A673 (cell line): Measurements from ENCODE around the gene GPR27. TPM values are rescaled to one million over a fixed set of nuclear protein-coding genes. Genes with fewer than 3 reads are reported as not detected.

Experiments
- BruUV-seq: library from RNA; stranded (reverse); fragments of 400-500 nt; replicated peaks from 2 replicates; lab custom pipeline; 2021; lab: Mats Ljungman, UMichigan
- CTCF ChIA-PET: fragments of 300-600 bp; sonication (Branson Sonifier 250); formaldehyde crosslinking; loops from one replicate; lab custom pipeline; 2022; ENCODE audit warnings: antibody characterized with exemption; lab: Charles Lee
- POLR2A ChIA-PET: fragments of 300-600 bp; sonication (Branson Sonifier 250); formaldehyde crosslinking; loops from one replicate; lab custom pipeline; 2022; ENCODE audit warnings: antibody characterized with exemption; ENCODE audit not compliant: low non-redundant PET; lab: Charles Lee
- DNase-seq: peaks from one replicate; pipeline ENCODE4 v3.0.0-alpha.2; 2015; ENCODE audit warnings: low spot score
- H3K27ac ChIP-seq: fragments of 200-600 bp; sonication (generic); 2 replicates; pipeline ENCODE4 v1.5.1; 2016; ENCODE audit warnings: mixed run types, low read depth, mild to moderate bottlenecking, mixed read lengths, antibody characterized with exemption, low read length; ENCODE audit not compliant: poor library complexity, severe bottlenecking
- H3K27me3 ChIP-seq: fragments of 200-600 bp; sonication (generic); replicated peaks from 2 replicates; pipeline ENCODE4 v1.6.1; 2017; ENCODE audit warnings: mixed run types, low read depth, mild to moderate bottlenecking, mixed read lengths, antibody characterized with exemption, low read length; ENCODE audit not compliant: insufficient read depth, poor library complexity
- H3K36me3 ChIP-seq: fragments of 200-600 bp; sonication (generic); 2 replicates; pipeline ENCODE4 v1.6.1; 2016; ENCODE audit warnings: mixed run types, mild to moderate bottlenecking, mixed read lengths, antibody characterized with exemption, low read length; ENCODE audit not compliant: insufficient read depth, poor library complexity, severe bottlenecking
- H3K4me1 ChIP-seq: fragments of 200-600 bp; sonication (generic); 2 replicates; pipeline ENCODE4 v1.6.1; 2017; ENCODE audit warnings: mixed run types, mild to moderate bottlenecking, mixed read lengths, antibody characterized with exemption, low read length; ENCODE audit not compliant: insufficient read depth, poor library complexity, severe bottlenecking
- H3K4me3 ChIP-seq: fragments of 200-600 bp; sonication (generic); 2 replicates; pipeline ENCODE4 v1.5.1; 2016; ENCODE audit warnings: low read depth, mixed run types, mild to moderate bottlenecking, mixed read lengths, low read length; ENCODE audit not compliant: poor library complexity, severe bottlenecking
- H3K9me3 ChIP-seq: fragments of 200-600 bp; sonication (generic); 2 replicates; pipeline ENCODE4 v1.6.1; 2016; ENCODE audit warnings: mixed run types, low read depth, mild to moderate bottlenecking, mixed read lengths, antibody characterized with exemption, low read length; ENCODE audit not compliant: poor library complexity, severe bottlenecking
- EZH2 ChIP-seq: fragments of 200-600 bp; sonication (generic); IDR thresholded peaks from 2 replicates; pipeline ENCODE4 v1.6.1; 2017; ENCODE audit warnings: borderline replicate concordance, low read depth, mild to moderate bottlenecking, mixed read lengths, antibody characterized with exemption, low read length; ENCODE audit not compliant: poor library complexity, severe bottlenecking
- intact Hi-C: fragments of 100-400 bp; cut with micrococcal nuclease; formaldehyde crosslinking; loops from one replicate; pipeline ENCODE4 v1.10.0; 2022; ENCODE audit not compliant: unreplicated experiment
- total RNA-seq: library from RNA; stranded (reverse); gene quantifications from 2 replicates; pipeline ENCODE4 v1.2.3, GENCODE V29; 2021
- TF ChIP-seq, protein P1 (sequence below): fragments of 300-800, 200-600 bp; sonication (generic); conservative IDR thresholded peaks from 2 replicates; pipeline ENCODE4 v1.5.1; 2017; ENCODE audit warnings: low read depth, mild to moderate bottlenecking, antibody characterized with exemption, low read length, moderate library complexity, mixed read lengths

Gene GPR27
- total RNA-seq, 1 experiment from 2014 or later: 6.4 TPM

DNA sequence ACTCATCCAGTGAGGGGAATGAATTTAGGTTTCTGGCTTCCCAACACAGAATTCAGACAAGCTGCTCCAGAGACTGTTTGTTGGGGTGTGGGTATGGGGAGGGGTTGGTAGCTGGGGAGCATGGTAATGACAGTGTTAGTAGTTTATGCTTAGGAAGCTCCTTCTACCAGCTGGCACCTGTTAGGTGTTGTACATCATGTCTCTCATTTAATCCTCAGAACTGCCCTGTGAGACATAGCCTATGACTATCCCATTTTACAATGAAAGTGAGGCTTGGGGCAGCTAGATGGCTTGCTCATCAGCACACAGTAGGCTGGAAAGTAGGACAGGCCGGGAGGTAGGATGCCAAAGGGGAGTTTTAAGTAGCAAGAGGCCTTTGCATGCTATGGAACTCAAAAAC is 31.0 kb upstream of the GPR27 start:
- no peak for DNase-seq
- ChIA-PET POLR2A (no interaction called here), CTCF (no interaction called here)
- Histone ChIP-seq H3K36me3 (no peaks in the 10 kb centered on the region), H3K4me1 (no peaks in the 10 kb centered on the region), H3K27ac (no peak overlapping the region), H3K4me3 (no peak overlapping the region), H3K27me3 (no peaks in the 10 kb centered on the region), H3K9me3 (no peaks in the 10 kb centered on the region)
- intact Hi-C loops: loop anchor here (10.0 kb wide), 2 partner anchors 1102 to 1362 kb away; no protein-coding TSS in a partner anchor
- no TSS peak for BruUV-seq
- no peak for TF ChIP-seq EZH2
- TF ChIP-seq, protein P1, sequence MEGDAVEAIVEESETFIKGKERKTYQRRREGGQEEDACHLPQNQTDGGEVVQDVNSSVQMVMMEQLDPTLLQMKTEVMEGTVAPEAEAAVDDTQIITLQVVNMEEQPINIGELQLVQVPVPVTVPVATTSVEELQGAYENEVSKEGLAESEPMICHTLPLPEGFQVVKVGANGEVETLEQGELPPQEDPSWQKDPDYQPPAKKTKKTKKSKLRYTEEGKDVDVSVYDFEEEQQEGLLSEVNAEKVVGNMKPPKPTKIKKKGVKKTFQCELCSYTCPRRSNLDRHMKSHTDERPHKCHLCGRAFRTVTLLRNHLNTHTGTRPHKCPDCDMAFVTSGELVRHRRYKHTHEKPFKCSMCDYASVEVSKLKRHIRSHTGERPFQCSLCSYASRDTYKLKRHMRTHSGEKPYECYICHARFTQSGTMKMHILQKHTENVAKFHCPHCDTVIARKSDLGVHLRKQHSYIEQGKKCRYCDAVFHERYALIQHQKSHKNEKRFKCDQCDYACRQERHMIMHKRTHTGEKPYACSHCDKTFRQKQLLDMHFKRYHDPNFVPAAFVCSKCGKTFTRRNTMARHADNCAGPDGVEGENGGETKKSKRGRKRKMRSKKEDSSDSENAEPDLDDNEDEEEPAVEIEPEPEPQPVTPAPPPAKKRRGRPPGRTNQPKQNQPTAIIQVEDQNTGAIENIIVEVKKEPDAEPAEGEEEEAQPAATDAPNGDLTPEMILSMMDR: no peak

DNA sequence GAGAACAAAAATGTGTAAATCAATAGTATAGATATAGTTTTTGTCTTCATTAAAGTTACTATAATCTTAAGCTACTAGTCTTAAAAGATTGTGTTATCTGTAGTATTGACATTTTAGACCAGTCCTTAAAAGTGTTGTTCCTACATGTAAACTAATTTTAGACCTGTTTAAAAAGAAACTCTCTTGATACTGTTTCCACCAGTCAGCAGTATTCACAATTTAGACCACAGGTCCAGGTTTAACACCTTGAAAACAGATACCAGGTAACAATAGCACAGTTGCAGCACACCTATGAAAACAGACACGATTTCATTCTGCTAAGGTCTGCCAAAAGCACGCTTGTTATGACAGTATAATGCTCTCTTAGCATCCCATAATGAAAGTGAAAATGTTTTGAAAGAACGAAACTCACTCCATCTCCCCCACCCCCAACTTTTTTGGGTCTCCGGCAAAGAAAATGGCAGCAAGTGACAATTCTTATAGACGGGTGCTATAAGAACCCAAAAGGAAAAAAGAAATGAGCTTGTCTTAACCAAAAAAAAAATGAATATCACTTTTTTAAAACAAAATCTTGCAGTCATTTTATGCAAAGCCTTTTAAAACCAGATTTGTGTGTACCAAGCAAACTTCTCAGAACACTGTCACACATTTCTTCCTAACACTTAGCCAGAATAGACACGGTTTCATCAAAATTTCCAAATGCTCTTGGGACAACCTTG is 30.0 kb upstream of the GPR27 start:
- ChIA-PET POLR2A (no interaction called here), CTCF (no interaction called here)
- DNase-seq: no peak
- H3K4me1 ChIP-seq: no peaks in the 10 kb centered on the region
- no peaks in the 10 kb centered on the region for H3K36me3 ChIP-seq
- no TSS peak for BruUV-seq
- no peak overlapping the region for H3K27ac ChIP-seq
- no peak for TF ChIP-seq EZH2
- TF ChIP-seq, protein P1: no peak
- H3K9me3 ChIP-seq: no peaks in the 10 kb centered on the region
- intact Hi-C loops: loop anchor here (10.0 kb wide), 2 partner anchors 1101 to 1361 kb away; no protein-coding TSS in a partner anchor
- no peaks in the 10 kb centered on the region for H3K27me3 ChIP-seq
- peak overlapping the region; percentile 54 for H3K4me3 ChIP-seq

DNA sequence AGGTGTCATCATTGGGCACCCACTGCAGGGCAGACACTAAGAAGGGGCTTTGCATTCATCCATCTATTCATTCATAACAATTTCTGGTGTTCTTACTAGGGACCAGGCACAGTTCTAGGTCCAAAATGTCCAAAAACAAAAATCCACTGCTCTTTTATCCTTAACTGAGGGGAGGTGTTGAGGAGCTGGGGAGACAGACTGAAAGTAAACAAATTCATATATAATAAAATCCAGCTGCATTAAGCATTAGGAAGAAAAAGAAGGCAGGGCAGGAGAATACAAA is 29.5 kb upstream of the GPR27 start:
- H3K4me3 ChIP-seq: peak overlapping the region; percentile 54
- intact Hi-C loops: loop anchor here (10.0 kb wide), 2 partner anchors 1101 to 1361 kb away; no protein-coding TSS in a partner anchor
- BruUV-seq: no TSS peak
- H3K27ac ChIP-seq: no peak overlapping the region
- ChIA-PET POLR2A (no interaction called here), CTCF (no interaction called here)
- no peaks in the 10 kb centered on the region for H3K4me1 ChIP-seq
- DNase-seq: no peak
- TF ChIP-seq, protein P1: no peak
- no peak for TF ChIP-seq EZH2
- H3K36me3 ChIP-seq: no peaks in the 10 kb centered on the region
- no peaks in the 10 kb centered on the region for H3K27me3 ChIP-seq
- no peaks in the 10 kb centered on the region for H3K9me3 ChIP-seq
